Loucy (cell line): ENCODE data around the gene GIT1.
"Not testable (repeated sequence)": the region's sequence is repeated elsewhere in the genome, so short reads cannot be mapped to it uniquely, and the experiment has no call there.

Source experiments
- H2AFZ ChIP-seq: fragments of 200-600 bp; sonication (generic); 2 replicates; pipeline ENCODE4 v1.6.0; 2016; ENCODE audit warnings: antibody characterized with exemption, mild to moderate bottlenecking, low read length, moderate library complexity
- H3F3A ChIP-seq: fragments of 200-600 bp; 2 replicates; pipeline ENCODE4 v1.6.0; 2016; ENCODE audit warnings: antibody characterized with exemption, low read depth, mild to moderate bottlenecking
- H3K27me3 ChIP-seq: fragments of 200-600 bp; sonication (generic); 2 replicates; pipeline ENCODE4 v1.6.1; 2014; ENCODE audit warnings: low read length, mild to moderate bottlenecking; ENCODE audit not compliant: insufficient read depth, poor library complexity, severe bottlenecking
- H3K36me3 ChIP-seq: fragments of 200-600 bp; sonication (generic); 2 replicates; pipeline ENCODE4 v1.6.1; 2016; ENCODE audit warnings: low read length; ENCODE audit not compliant: insufficient read depth
- H3K4me1 ChIP-seq: fragments of 200-600 bp; sonication (generic); 2 replicates; pipeline ENCODE4 v1.5.1; 2014; ENCODE audit warnings: low read length, mild to moderate bottlenecking; ENCODE audit not compliant: insufficient read depth, poor library complexity, severe bottlenecking
- H3K4me2 ChIP-seq: fragments of 200-600 bp; sonication (generic); 2 replicates; pipeline ENCODE4 v1.6.0; 2014; ENCODE audit warnings: antibody characterized with exemption, low read length, low read depth, mild to moderate bottlenecking; ENCODE audit not compliant: poor library complexity, severe bottlenecking
- H3K4me3 ChIP-seq: fragments of 200-600 bp; sonication (generic); 2 replicates; pipeline ENCODE4 v1.5.1; 2014; ENCODE audit warnings: low read length, mild to moderate bottlenecking, mixed read lengths; ENCODE audit not compliant: poor library complexity, severe bottlenecking
- H3K79me2 ChIP-seq: fragments of 200-600 bp; sonication (generic); 2 replicates; pipeline ENCODE4 v1.6.1; 2014; ENCODE audit warnings: low read length; ENCODE audit not compliant: insufficient read depth
- H3K9ac ChIP-seq: fragments of 200-600 bp; sonication (generic); 2 replicates; pipeline ENCODE4 v1.6.0; 2014; ENCODE audit warnings: mild to moderate bottlenecking, low read depth, low read length, moderate library complexity; ENCODE audit not compliant: poor library complexity, severe bottlenecking
- H3K9me2 ChIP-seq: fragments of 200-600 bp; sonication (generic); replicated peaks from 2 replicates; pipeline ENCODE4 v1.6.1; 2016; ENCODE audit warnings: low read depth, low read length, mixed read lengths
- H3K9me3 ChIP-seq: fragments of 200-600 bp; sonication (generic); 2 replicates; pipeline ENCODE4 v1.6.1; 2014; ENCODE audit warnings: mild to moderate bottlenecking, antibody characterized with exemption, low read length, low read depth; ENCODE audit not compliant: insufficient read depth
- H4K20me1 ChIP-seq: fragments of 200-600 bp; sonication (generic); 2 replicates; pipeline ENCODE4 v1.6.0; 2014; ENCODE audit warnings: antibody characterized with exemption, low read length, mild to moderate bottlenecking; ENCODE audit not compliant: insufficient read depth, poor library complexity, severe bottlenecking
- EZH2phosphoT487 ChIP-seq: fragments of 200-600 bp; IDR thresholded peaks from 2 replicates; pipeline ENCODE4 v1.6.1; 2018; ENCODE audit warnings: antibody characterized with exemption, mild to moderate bottlenecking, moderate library complexity, borderline replicate concordance
- TF ChIP-seq, protein P1 (sequence below): fragments of 200-600 bp; sonication (generic); conservative IDR thresholded peaks from 2 replicates; pipeline ENCODE4 v1.5.1; 2014; ENCODE audit warnings: mild to moderate bottlenecking, antibody characterized with exemption, low read length

The GIT1 gene

DNA sequence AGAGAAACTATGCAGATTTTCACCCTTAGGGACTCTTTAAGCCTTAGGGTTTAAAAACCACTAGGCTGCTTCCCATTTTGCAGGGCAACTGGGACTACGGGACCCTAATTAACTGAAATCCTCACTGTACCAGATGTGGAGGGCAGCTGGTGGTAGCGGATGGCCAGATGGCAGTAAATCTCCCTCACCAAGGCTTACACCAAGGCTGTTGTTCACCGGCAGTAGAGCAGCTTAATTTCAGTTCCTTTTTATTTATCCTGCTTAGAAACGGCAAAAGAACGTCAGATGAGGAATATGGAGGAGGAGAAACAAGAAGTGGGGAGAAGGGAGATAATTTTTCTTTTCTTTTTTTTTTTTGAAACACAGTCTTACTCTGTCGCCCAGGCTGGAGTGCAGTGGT is 29.1 kb downstream of the GIT1 start:
- TF ChIP-seq, protein P1, sequence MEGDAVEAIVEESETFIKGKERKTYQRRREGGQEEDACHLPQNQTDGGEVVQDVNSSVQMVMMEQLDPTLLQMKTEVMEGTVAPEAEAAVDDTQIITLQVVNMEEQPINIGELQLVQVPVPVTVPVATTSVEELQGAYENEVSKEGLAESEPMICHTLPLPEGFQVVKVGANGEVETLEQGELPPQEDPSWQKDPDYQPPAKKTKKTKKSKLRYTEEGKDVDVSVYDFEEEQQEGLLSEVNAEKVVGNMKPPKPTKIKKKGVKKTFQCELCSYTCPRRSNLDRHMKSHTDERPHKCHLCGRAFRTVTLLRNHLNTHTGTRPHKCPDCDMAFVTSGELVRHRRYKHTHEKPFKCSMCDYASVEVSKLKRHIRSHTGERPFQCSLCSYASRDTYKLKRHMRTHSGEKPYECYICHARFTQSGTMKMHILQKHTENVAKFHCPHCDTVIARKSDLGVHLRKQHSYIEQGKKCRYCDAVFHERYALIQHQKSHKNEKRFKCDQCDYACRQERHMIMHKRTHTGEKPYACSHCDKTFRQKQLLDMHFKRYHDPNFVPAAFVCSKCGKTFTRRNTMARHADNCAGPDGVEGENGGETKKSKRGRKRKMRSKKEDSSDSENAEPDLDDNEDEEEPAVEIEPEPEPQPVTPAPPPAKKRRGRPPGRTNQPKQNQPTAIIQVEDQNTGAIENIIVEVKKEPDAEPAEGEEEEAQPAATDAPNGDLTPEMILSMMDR = no peak
- TF ChIP-seq EZH2phosphoT487 = no peak
- Histone ChIP-seq H3K4me2 (no peak overlapping the region), H3K4me3 (no peak overlapping the region), H3K9ac (no peak overlapping the region), H3F3A (no peaks in the 10 kb centered on the region), H4K20me1 (peaks cover 5% of the 10 kb centered on the region), H3K36me3 (no peaks in the 10 kb centered on the region), H3K9me2 (no peaks in the 10 kb centered on the region), H2AFZ (no peak overlapping the region), H3K27me3 (no peaks in the 10 kb centered on the region), H3K9me3 (no peaks in the 10 kb centered on the region), H3K4me1 (peaks cover 10% of the 10 kb centered on the region), H3K79me2 (peaks cover 12% of the 10 kb centered on the region; the same call in 1 of the 2 replicates)

DNA sequence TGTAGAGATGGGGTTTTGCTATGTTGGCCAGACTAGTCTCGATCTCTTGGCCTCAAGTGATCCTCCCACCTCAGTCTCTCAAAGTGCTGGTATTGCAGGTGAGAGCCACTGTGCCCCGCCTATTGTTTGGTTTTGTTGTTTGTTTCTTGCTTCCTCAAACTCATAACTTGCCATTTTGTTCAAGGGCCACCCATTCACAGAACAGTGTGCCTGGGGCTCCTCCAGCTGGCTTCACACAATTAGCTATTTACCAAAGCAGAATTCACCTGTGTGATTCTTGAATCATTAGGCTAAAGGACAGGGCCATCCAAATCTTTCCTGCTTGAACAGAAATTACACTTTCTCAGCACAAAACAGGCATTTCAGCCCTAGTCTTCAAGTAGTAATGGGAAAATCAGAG is 29.8 kb downstream of the GIT1 start:
- Histone ChIP-seq H3K9ac (no peak overlapping the region), H3K36me3 (no peaks in the 10 kb centered on the region), H3K9me2 (no peaks in the 10 kb centered on the region), H3K79me2 (peaks cover 8% of the 10 kb centered on the region; the same call in 1 of the 2 replicates), H3K9me3 (no peaks in the 10 kb centered on the region), H3K4me2 (no peak overlapping the region), H3F3A (no peaks in the 10 kb centered on the region), H2AFZ (no peak overlapping the region), H3K4me3 (no peak overlapping the region), H4K20me1 (peaks cover 5% of the 10 kb centered on the region), H3K27me3 (no peaks in the 10 kb centered on the region), H3K4me1 (peaks cover 9% of the 10 kb centered on the region)
- TF ChIP-seq, protein P1 = no peak
- no peak for TF ChIP-seq EZH2phosphoT487

DNA sequence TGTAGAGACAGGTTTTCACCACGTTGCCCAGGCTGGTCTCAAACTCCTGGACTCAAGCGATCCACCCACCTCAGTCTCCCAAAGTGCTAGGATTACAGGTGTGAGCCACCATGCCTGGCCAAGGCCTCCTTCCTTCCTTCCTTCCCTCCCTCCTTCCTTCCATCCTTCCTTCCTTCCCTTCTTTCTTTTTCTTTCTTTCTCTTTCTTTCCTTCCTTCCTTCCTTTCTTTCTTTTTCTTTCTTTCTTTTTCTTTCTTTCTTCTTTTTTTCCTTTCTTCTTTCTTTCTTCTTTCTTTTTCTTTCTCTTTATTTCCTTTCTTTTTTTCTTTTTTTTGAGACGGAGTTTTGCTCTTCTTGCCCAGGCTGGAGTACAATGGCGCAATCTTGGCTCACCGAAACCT is 31.3 kb downstream of the GIT1 start:
- H3K27me3 ChIP-seq, H2AFZ ChIP-seq, H3K79me2 ChIP-seq, H3K4me3 ChIP-seq, H3K9me2 ChIP-seq, H3K36me3 ChIP-seq, H4K20me1 ChIP-seq, H3K4me2 ChIP-seq, H3K4me1 ChIP-seq, H3F3A ChIP-seq, H3K9me3 ChIP-seq, H3K9ac ChIP-seq: not testable (repeated sequence)

DNA sequence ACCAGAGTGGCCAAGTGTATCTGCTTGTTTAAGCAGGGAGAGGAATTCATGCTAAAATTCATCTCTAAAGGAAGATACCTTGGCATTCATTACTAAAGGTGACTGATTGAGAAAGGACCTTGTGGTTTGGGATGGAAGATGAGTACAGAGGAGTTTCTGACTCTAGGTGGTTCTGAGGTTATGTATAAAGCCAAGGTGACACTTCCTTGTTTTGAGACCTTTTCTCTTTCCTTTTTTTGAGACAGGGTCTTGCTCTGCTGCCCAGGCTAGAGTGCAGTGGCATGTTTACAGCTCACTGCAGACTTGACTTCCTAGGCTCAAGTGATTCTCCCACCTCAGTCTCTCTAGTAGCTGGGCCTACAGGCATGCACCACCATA is 31.7 kb downstream of the GIT1 start:
- no peaks in the 10 kb centered on the region for H3K79me2 ChIP-seq
- H2AFZ ChIP-seq = no peak overlapping the region
- H3K9me2 ChIP-seq = no peaks in the 10 kb centered on the region
- no peaks in the 10 kb centered on the region for H3K9me3 ChIP-seq
- no peak overlapping the region for H3K4me3 ChIP-seq
- no peak overlapping the region for H3K4me2 ChIP-seq
- H3K27me3 ChIP-seq = no peaks in the 10 kb centered on the region
- H4K20me1 ChIP-seq = no peaks in the 10 kb centered on the region
- H3K4me1 ChIP-seq = peaks cover 9% of the 10 kb centered on the region
- H3K9ac ChIP-seq = no peak overlapping the region
- no peak for TF ChIP-seq EZH2phosphoT487
- TF ChIP-seq, protein P1 = no peak
- H3F3A ChIP-seq = no peaks in the 10 kb centered on the region
- no peaks in the 10 kb centered on the region for H3K36me3 ChIP-seq
